Rectal smooth muscle tissue (tissue), 1 donor: Measurements from ENCODE around the gene LHX2.

Experiments used
- H3K27ac ChIP-seq: one replicate; pipeline ENCODE4 v1.7.0; 2013; ENCODE audit warnings: low read depth, low read length, inconsistent platforms
- H3K27me3 ChIP-seq: one replicate; pipeline ENCODE4 v1.7.0; 2013; ENCODE audit warnings: low read length; ENCODE audit not compliant: control insufficient read depth, insufficient read depth
- H3K36me3 ChIP-seq: one replicate; pipeline ENCODE4 v1.7.0; 2013; ENCODE audit warnings: low read length; ENCODE audit not compliant: control insufficient read depth, insufficient read depth
- H3K4me1 ChIP-seq: one replicate; pipeline ENCODE4 v1.7.0; 2013; ENCODE audit warnings: low read length; ENCODE audit not compliant: control insufficient read depth, insufficient read depth
- H3K4me3 ChIP-seq: one replicate; pipeline ENCODE4 v1.7.0; 2013; ENCODE audit warnings: low read length
- H3K9ac ChIP-seq: one replicate; pipeline ENCODE4 v1.7.0; 2013; ENCODE audit warnings: low read length

The LHX2 gene

GRCh38 chr9:124035001-124035650 is 23.6 kb downstream of the LHX2 start:
- H3K27ac ChIP-seq = no peak overlapping the region
- H3K4me3 ChIP-seq = no peak overlapping the region
- no peak overlapping the region for H3K9ac ChIP-seq
- H3K27me3 ChIP-seq = peaks cover 13% of the 10 kb centered on the region
- H3K36me3 ChIP-seq = no peaks in the 10 kb centered on the region
- H3K4me1 ChIP-seq = no peaks in the 10 kb centered on the region

- Histone ChIP-seq H3K4me1 (no peaks in the 10 kb centered on the region), H3K36me3 (no peaks in the 10 kb centered on the region), H3K9ac (no peak overlapping the region), H3K4me3 (no peak overlapping the region), H3K27ac (no peak overlapping the region), H3K27me3 (peaks cover 13% of the 10 kb centered on the region)
Measured at GRCh38 chr9:124036578-124036977, 25.0 kb downstream of the LHX2 start.

GRCh38 chr9:124037790-124038189 is 26.2 kb downstream of the LHX2 start:
- Histone ChIP-seq H3K36me3 (no peaks in the 10 kb centered on the region), H3K27ac (no peak overlapping the region), H3K27me3 (peaks cover 15% of the 10 kb centered on the region), H3K9ac (no peak overlapping the region), H3K4me1 (no peaks in the 10 kb centered on the region), H3K4me3 (no peak overlapping the region)

- Histone ChIP-seq H3K4me3 (no peak overlapping the region), H3K9ac (no peak overlapping the region), H3K36me3 (no peaks in the 10 kb centered on the region), H3K27ac (no peak overlapping the region), H3K4me1 (no peaks in the 10 kb centered on the region), H3K27me3 (peaks cover 15% of the 10 kb centered on the region)
Measured at GRCh38 chr9:124038239-124038638, 26.7 kb downstream of the LHX2 start.

- Histone ChIP-seq H3K27me3 (peaks cover 16% of the 10 kb centered on the region), H3K27ac (no peak overlapping the region), H3K4me1 (no peaks in the 10 kb centered on the region), H3K9ac (no peak overlapping the region), H3K4me3 (no peak overlapping the region), H3K36me3 (no peaks in the 10 kb centered on the region)
Measured at GRCh38 chr9:124038790-124039633, 27.4 kb downstream of the LHX2 start.

- H3K4me3 ChIP-seq = peak overlapping the region; percentile 54
- H3K4me1 ChIP-seq = no peaks in the 10 kb centered on the region
- no peak overlapping the region for H3K9ac ChIP-seq
- H3K27ac ChIP-seq = no peak overlapping the region
- no peaks in the 10 kb centered on the region for H3K36me3 ChIP-seq
- H3K27me3 ChIP-seq = peaks cover 17% of the 10 kb centered on the region
Measured at GRCh38 chr9:124040186-124040931, 28.8 kb downstream of the LHX2 start.

- Histone ChIP-seq H3K4me3 (peak overlapping the region; percentile 54), H3K27me3 (peaks cover 17% of the 10 kb centered on the region), H3K9ac (no peak overlapping the region)
Measured at GRCh38 chr9:124040935-124041816, 29.6 kb downstream of the LHX2 start.

GRCh38 chr9:124041817-124042116 is 30.2 kb downstream of the LHX2 start:
- H3K27ac ChIP-seq = no peak overlapping the region
- H3K4me1 ChIP-seq = no peaks in the 10 kb centered on the region
- H3K27me3 ChIP-seq = peaks cover 15% of the 10 kb centered on the region
- no peaks in the 10 kb centered on the region for H3K36me3 ChIP-seq
- no peak overlapping the region for H3K9ac ChIP-seq
- no peak overlapping the region for H3K4me3 ChIP-seq

More at GRCh38 chr9:124040935-124041816, 29.6 kb downstream of the LHX2 start:
- Histone ChIP-seq H3K4me1 (no peaks in the 10 kb centered on the region), H3K27ac (no peak overlapping the region), H3K36me3 (no peaks in the 10 kb centered on the region)

GRCh38 chr9:124042201-124042721 is 30.7 kb downstream of the LHX2 start:
- Histone ChIP-seq H3K27me3 (peaks cover 15% of the 10 kb centered on the region), H3K4me3 (no peak overlapping the region), H3K4me1 (no peaks in the 10 kb centered on the region), H3K27ac (no peak overlapping the region), H3K36me3 (no peaks in the 10 kb centered on the region), H3K9ac (no peak overlapping the region)

GRCh38 chr9:124044448-124044847 is 32.9 kb downstream of the LHX2 start:
- no peak overlapping the region for H3K9ac ChIP-seq
- no peak overlapping the region for H3K4me3 ChIP-seq
- H3K27ac ChIP-seq = no peak overlapping the region
- H3K27me3 ChIP-seq = peaks cover 15% of the 10 kb centered on the region
- H3K36me3 ChIP-seq = no peaks in the 10 kb centered on the region
- H3K4me1 ChIP-seq = no peaks in the 10 kb centered on the region

GRCh38 chr9:124045076-124045829 is 33.7 kb downstream of the LHX2 start:
- Histone ChIP-seq H3K9ac (no peak overlapping the region), H3K4me1 (no peaks in the 10 kb centered on the region), H3K36me3 (no peaks in the 10 kb centered on the region), H3K4me3 (peak overlapping the region; percentile 48), H3K27me3 (peaks cover 12% of the 10 kb centered on the region), H3K27ac (no peak overlapping the region)
